PC-9 (cell line): Measurements from ENCODE around the gene ASCC1. TPM values are rescaled to one million over a fixed set of nuclear protein-coding genes. Genes with fewer than 3 reads are reported as not detected.

Experiments used
- BruUV-seq: library from RNA; stranded (reverse); fragments of 400-500 nt; replicated peaks from 2 replicates; lab custom pipeline; 2021; lab: Mats Ljungman, UMichigan
- CTCF ChIA-PET: fragments of 300-600 bp; sonication (Branson Sonifier 250); formaldehyde crosslinking; loops from one replicate; lab custom pipeline; 2022; ENCODE audit warnings: antibody characterized with exemption; lab: Charles Lee
- POLR2A ChIA-PET: fragments of 300-600 bp; sonication (Branson Sonifier 250); formaldehyde crosslinking; loops from one replicate; lab custom pipeline; 2022; ENCODE audit warnings: antibody characterized with exemption; ENCODE audit not compliant: unreplicated experiment; lab: Charles Lee
- DNase-seq, 2 experiments: peaks; one replicate each; pipeline versions ENCODE4 v3.0.0 to v3.0.0-alpha.2; 2015 to 2022; ENCODE audit warnings: mixed read lengths in 1 of 2
- H2AFZ ChIP-seq: fragments of 200-600 bp; sonication (generic); 2 replicates; pipeline ENCODE4 v1.8.1; 2017; ENCODE audit warnings: antibody characterized with exemption
- H3F3A ChIP-seq: fragments of 200-600 bp; sonication (generic); 2 replicates; pipeline ENCODE4 v1.8.1; 2017; ENCODE audit warnings: antibody characterized with exemption, mild to moderate bottlenecking, low read depth; ENCODE audit not compliant: insufficient read depth
- H3K27ac ChIP-seq: fragments of 200-600 bp; sonication (generic); 2 replicates; pipeline ENCODE4 v1.6.1; 2016; ENCODE audit warnings: mixed run types
- H3K27me3 ChIP-seq: fragments of 200-600 bp; sonication (generic); 2 replicates; pipeline ENCODE4 v1.6.1; 2016; ENCODE audit warnings: low read depth, mixed run types; ENCODE audit not compliant: insufficient read depth
- H3K36me3 ChIP-seq: fragments of 200-600 bp; sonication (generic); 2 replicates; pipeline ENCODE4 v1.6.1; 2016; ENCODE audit warnings: low read depth, mixed run types
- H3K4me1 ChIP-seq: fragments of 200-600 bp; sonication (generic); replicated peaks from 2 replicates; pipeline ENCODE4 v1.6.1; 2016; ENCODE audit warnings: mixed run types; ENCODE audit not compliant: insufficient read depth
- H3K4me2 ChIP-seq: fragments of 200-600 bp; sonication (generic); 2 replicates; pipeline ENCODE4 v1.6.1; 2017; ENCODE audit warnings: mixed run types
- H3K4me3 ChIP-seq: fragments of 200-600 bp; sonication (generic); 2 replicates; pipeline ENCODE4 v1.6.1; 2016; ENCODE audit warnings: mixed run types
- H3K79me2 ChIP-seq: fragments of 200-600 bp; sonication (generic); 2 replicates; pipeline ENCODE4 v1.6.1; 2017; ENCODE audit warnings: low read depth, mixed run types
- H3K9me2 ChIP-seq: fragments of 200-600 bp; sonication (generic); 2 replicates; pipeline ENCODE4 v1.8.1; 2017; ENCODE audit warnings: mild to moderate bottlenecking; ENCODE audit not compliant: insufficient read depth
- H3K9me3 ChIP-seq: fragments of 200-600 bp; sonication (generic); 2 replicates; pipeline ENCODE4 v1.8.1; 2016; ENCODE audit warnings: low read depth; ENCODE audit not compliant: insufficient read depth
- H4K20me1 ChIP-seq: fragments of 200-600 bp; sonication (generic); 2 replicates; pipeline ENCODE4 v1.8.1; 2017; ENCODE audit not compliant: insufficient read depth
- EZH2 ChIP-seq: fragments of 200-600 bp; sonication (generic); IDR thresholded peaks from 2 replicates; pipeline ENCODE4 v1.8.0; 2017; ENCODE audit warnings: antibody characterized with exemption, low read depth
- intact Hi-C: fragments of 100-400 bp; cut with micrococcal nuclease; formaldehyde crosslinking; loops from one replicate; pipeline ENCODE4 v1.10.0; 2022; ENCODE audit not compliant: unreplicated experiment
- total RNA-seq: library from RNA; stranded (reverse); gene quantifications from 2 replicates; pipeline ENCODE4 v1.2.3, GENCODE V29; 2021
- TF ChIP-seq, protein P1 (sequence below): fragments of 200-600 bp; sonication (generic); conservative IDR thresholded peaks from 2 replicates; pipeline ENCODE4 v1.6.1; 2017; ENCODE audit warnings: mixed run types, antibody characterized with exemption, mild to moderate bottlenecking, moderate library complexity

Gene ASCC1
- total RNA-seq, 1 experiment from 2014 or later, result 129 TPM

DNA sequence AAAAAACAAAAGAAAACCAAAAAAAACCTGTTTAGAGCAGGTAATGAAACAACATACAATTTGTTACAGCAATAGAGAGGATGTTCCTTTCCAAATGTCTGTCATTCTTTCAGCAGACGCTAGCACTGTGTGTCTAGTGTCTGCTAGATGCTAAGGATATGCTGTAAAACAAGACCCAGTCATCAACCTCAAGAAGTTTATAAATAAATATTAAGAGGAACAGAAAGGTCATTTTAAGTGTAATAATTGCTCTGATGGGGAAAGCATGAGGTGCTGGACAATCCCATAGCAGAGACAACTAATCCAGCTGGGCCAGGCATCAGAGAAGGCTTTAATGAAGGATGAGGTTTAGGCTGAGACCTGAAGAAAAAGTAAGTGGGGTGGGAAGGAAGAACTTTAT is 23.3 kb upstream of the ASCC1 start:
- peaks cover 52% of the 10 kb centered on the region for H3F3A ChIP-seq
- H3K79me2 ChIP-seq, result no peaks in the 10 kb centered on the region
- no peaks in the 10 kb centered on the region for H3K9me2 ChIP-seq
- H3K4me1 ChIP-seq, result peaks cover 30% of the 10 kb centered on the region
- no peaks in the 10 kb centered on the region for H3K9me3 ChIP-seq
- H2AFZ ChIP-seq, result no peak overlapping the region
- intact Hi-C loops, result no loop called here
- CTCF ChIA-PET, result interaction anchor here (0.6 kb wide), 1 partner anchor 832 kb away, joined by 3 read pairs; no protein-coding TSS in a partner anchor
- POLR2A ChIA-PET, result interaction anchor here (0.6 kb wide), 1 partner anchor 75 kb away, joined by 4 read pairs; no protein-coding TSS in a partner anchor
- H3K4me2 ChIP-seq, result no peak overlapping the region
- no peak overlapping the region for H3K27ac ChIP-seq
- no peaks in the 10 kb centered on the region for H3K27me3 ChIP-seq
- H4K20me1 ChIP-seq, result no peaks in the 10 kb centered on the region
- no peak for TF ChIP-seq EZH2
- TF ChIP-seq, protein P1, sequence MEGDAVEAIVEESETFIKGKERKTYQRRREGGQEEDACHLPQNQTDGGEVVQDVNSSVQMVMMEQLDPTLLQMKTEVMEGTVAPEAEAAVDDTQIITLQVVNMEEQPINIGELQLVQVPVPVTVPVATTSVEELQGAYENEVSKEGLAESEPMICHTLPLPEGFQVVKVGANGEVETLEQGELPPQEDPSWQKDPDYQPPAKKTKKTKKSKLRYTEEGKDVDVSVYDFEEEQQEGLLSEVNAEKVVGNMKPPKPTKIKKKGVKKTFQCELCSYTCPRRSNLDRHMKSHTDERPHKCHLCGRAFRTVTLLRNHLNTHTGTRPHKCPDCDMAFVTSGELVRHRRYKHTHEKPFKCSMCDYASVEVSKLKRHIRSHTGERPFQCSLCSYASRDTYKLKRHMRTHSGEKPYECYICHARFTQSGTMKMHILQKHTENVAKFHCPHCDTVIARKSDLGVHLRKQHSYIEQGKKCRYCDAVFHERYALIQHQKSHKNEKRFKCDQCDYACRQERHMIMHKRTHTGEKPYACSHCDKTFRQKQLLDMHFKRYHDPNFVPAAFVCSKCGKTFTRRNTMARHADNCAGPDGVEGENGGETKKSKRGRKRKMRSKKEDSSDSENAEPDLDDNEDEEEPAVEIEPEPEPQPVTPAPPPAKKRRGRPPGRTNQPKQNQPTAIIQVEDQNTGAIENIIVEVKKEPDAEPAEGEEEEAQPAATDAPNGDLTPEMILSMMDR, result no peak
- peaks cover 15% of the 10 kb centered on the region for H3K36me3 ChIP-seq
- no TSS peak for BruUV-seq
- no peak for DNase-seq
- no peak overlapping the region for H3K4me3 ChIP-seq

DNA sequence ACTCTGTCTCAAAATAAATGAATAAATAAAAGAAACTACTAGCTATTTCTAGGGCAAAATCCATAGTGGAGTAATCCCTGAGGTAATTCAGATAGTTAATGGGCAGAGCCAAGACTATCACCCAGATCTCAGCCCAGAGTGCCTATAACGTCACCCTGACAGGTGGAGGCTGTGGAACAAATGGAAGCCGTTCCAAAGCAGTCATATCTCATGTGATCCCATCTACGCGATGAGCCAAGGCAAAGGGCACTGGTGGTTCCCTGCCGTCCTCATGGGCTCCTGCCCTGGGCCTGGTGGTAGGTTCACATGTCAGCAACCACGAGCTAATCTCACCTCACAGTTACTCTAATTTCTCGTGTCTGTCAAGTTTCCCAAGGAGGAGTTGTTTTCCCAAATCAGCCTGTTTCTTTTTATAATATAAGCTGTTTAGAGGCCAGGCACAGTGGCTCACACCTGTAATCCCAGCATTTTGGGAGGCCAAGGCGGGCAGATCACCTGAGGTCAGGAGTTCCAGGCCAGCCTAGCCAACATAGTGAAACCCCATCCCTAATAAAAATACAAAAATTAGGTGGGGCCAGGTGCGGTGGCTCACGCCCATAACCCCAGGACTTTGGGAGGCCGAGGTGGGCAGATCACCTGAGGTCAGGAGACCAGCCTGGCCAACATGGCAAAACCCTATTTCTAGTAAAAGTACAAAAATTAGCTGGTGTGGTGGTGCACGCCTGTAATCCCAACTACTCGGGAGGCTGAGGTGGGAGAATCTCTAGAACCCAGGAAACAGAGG is 22.5 kb upstream of the ASCC1 start:
- Histone ChIP-seq H3K9me3 (no peaks in the 10 kb centered on the region), H3K27ac (no peak overlapping the region), H3K27me3 (no peaks in the 10 kb centered on the region), H3K4me3 (no peak overlapping the region), H3K4me2 (no peak overlapping the region), H3K79me2 (no peaks in the 10 kb centered on the region), H3K4me1 (peaks cover 22% of the 10 kb centered on the region), H3F3A (peaks cover 53% of the 10 kb centered on the region), H4K20me1 (no peaks in the 10 kb centered on the region), H3K36me3 (peaks cover 24% of the 10 kb centered on the region), H2AFZ (no peak overlapping the region), H3K9me2 (no peaks in the 10 kb centered on the region)
- no TSS peak for BruUV-seq
- intact Hi-C loops, result no loop called here
- POLR2A ChIA-PET, result interaction anchor here (0.6 kb wide), 3 partner anchors 17 to 93 kb away, joined by 4 to 11 read pairs (median 4); no protein-coding TSS in a partner anchor
- no peak for DNase-seq
- CTCF ChIA-PET, result interaction anchor here (0.6 kb wide), 1 partner anchor 833 kb away, joined by 3 read pairs; no protein-coding TSS in a partner anchor
- TF ChIP-seq, protein P1, result no peak
- TF ChIP-seq EZH2, result no peak

DNA sequence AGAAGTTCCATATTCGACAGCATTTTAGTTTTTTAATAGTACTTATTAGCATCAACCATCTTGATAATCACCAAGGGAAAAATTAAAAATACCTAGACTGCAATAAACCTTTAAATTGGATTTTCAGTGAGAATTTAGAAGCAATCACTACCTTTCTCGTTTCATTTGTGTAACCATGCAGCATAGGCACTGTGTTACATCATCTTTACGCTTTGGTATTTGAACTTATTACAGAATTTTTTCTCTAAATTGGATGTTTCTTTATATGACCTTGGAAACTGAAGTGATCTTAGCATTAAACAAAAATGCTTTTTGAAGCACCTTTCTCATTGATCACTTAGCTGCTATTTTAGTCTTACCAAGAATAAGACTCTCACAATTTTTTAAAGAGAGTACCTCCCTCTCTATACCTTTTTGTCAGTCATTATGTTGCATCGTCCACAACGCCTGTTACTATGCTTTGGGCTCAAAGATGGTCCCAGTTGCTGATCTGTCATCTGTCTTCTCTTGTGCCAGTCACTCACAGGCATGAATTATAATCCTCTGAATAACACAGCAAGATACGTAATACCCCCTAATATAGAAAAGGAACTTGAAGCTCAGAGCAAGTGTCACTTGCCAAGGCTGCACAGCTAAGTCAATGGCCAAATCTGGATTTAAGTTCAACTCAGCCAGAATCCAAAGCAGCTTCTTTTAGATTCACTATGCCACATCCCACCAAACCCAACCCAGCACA is 19.6 kb upstream of the ASCC1 start:
- POLR2A ChIA-PET, result interaction anchor here (0.7 kb wide), 1 partner anchor 546 kb away, joined by 3 read pairs; no protein-coding TSS in a partner anchor
- H3K36me3 ChIP-seq, result peaks cover 44% of the 10 kb centered on the region
- BruUV-seq, result no TSS peak

More for the DNA sequence above, 19.6 kb upstream of the ASCC1 start:
- H3K79me2 ChIP-seq, result 0 out of 2 replicates have a peak, but pooled peaks cover 3% of the 10 kb centered on the region
- no peak overlapping the region for H2AFZ ChIP-seq
- no peaks in the 10 kb centered on the region for H3K9me2 ChIP-seq
- no peak overlapping the region for H3K4me2 ChIP-seq
- TF ChIP-seq, protein P1, result no peak
- no peak for TF ChIP-seq EZH2
- H3K4me3 ChIP-seq, result no peak overlapping the region
- H3K27me3 ChIP-seq, result no peaks in the 10 kb centered on the region
- no peak for DNase-seq
- no peaks in the 10 kb centered on the region for H3K4me1 ChIP-seq
- H3K27ac ChIP-seq, result 0 out of 2 replicates have a peak overlapping the region, but pooled peaks have one; percentile 10
- intact Hi-C loops, result no loop called here
- peaks cover 57% of the 10 kb centered on the region for H3F3A ChIP-seq
- H3K9me3 ChIP-seq, result no peaks in the 10 kb centered on the region
- H4K20me1 ChIP-seq, result no peaks in the 10 kb centered on the region
- CTCF ChIA-PET, result no interaction called here
